HCT116 (cell line): ENCODE data around the gene JAG1.

Source experiments
- CBX3 ChIP-seq: IDR thresholded peaks from 2 replicates; pipeline ENCODE4 v1.6.1; 2012; ENCODE audit warnings: low read depth
- EZH2 ChIP-seq: fragments of 200-600 bp; sonication (generic); IDR thresholded peaks from 2 replicates; pipeline ENCODE4 v1.6.1; 2017; ENCODE audit warnings: antibody characterized with exemption, mixed run types
- EZH2phosphoT487 ChIP-seq: fragments of 200-600 bp; IDR thresholded peaks from 2 replicates; pipeline ENCODE4 v1.6.1; 2018; ENCODE audit warnings: antibody characterized with exemption, borderline replicate concordance
- POLR2A ChIP-seq: IDR thresholded peaks from 2 replicates; pipeline ENCODE4 v1.7.0; 2011; ENCODE audit warnings: borderline replicate concordance; ENCODE audit not compliant: insufficient read depth, insufficient read length; ENCODE audit errors: extremely low read depth
- POLR2AphosphoS5 ChIP-seq: IDR thresholded peaks from 2 replicates; pipeline ENCODE4 v1.6.1; 2011; ENCODE audit warnings: mild to moderate bottlenecking, low read depth, low read length, moderate library complexity
- RAD21 ChIP-seq: IDR thresholded peaks from 2 replicates; pipeline ENCODE4 v1.6.1; 2012; ENCODE audit warnings: low read depth, mild to moderate bottlenecking
- SRF ChIP-seq: IDR thresholded peaks from 2 replicates; pipeline ENCODE4 v1.6.1; 2012; ENCODE audit warnings: low read depth
- TCF7L2 ChIP-seq: IDR thresholded peaks from 2 replicates; pipeline ENCODE4 v1.7.0; 2011; ENCODE audit warnings: borderline replicate concordance, inconsistent platforms; ENCODE audit not compliant: insufficient read depth, insufficient read length; ENCODE audit errors: extremely low read depth
- TF ChIP-seq, protein P1 (sequence below), 3 experiments: fragments of 200-600 bp in 1 of 3; sonication (generic) in 1 of 3; IDR thresholded peaks in 2 of 3; conservative IDR thresholded peaks in 1 of 3; 2 replicates each; pipeline ENCODE4 v1.5.1; 2012 to 2017; ENCODE audit warnings: low read depth in 2 of 3, low read length in 2 of 3, antibody characterized with exemption in 1 of 3, borderline replicate concordance in 1 of 3, control low read depth in 1 of 3, mild to moderate bottlenecking in 1 of 3, mixed read lengths in 1 of 3, mixed run types in 1 of 3, moderate library complexity in 1 of 3; ENCODE audit not compliant: insufficient read depth in 1 of 3
- TF ChIP-seq, protein P2 (sequence below): IDR thresholded peaks from 2 replicates; pipeline ENCODE4 v1.6.1; 2011; ENCODE audit warnings: mild to moderate bottlenecking, low read length, moderate library complexity; ENCODE audit not compliant: insufficient replicate concordance; ENCODE audit errors: extremely low read depth

DNA sequence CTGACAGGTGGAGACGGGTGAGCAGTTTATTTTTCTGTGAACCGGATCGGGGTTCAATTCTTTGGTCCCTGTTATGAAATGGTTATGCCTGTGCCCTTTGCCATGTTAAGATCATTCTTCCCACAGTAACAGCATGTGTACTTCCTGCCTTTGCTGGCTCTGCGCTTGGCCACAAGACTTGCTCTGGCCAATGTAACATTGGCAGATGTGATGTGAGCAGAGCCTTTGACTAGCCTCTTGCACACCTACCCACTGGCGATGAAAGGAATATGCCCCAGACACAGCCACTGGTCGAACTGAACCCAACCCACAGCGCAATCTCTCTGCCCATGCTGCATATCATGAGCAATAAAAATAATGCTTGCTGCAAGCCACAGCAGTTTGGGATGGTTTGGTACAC lies 31.9 kb downstream of the JAG1 start:
- TF ChIP-seq SRF = no peak
- TF ChIP-seq, protein P1, sequence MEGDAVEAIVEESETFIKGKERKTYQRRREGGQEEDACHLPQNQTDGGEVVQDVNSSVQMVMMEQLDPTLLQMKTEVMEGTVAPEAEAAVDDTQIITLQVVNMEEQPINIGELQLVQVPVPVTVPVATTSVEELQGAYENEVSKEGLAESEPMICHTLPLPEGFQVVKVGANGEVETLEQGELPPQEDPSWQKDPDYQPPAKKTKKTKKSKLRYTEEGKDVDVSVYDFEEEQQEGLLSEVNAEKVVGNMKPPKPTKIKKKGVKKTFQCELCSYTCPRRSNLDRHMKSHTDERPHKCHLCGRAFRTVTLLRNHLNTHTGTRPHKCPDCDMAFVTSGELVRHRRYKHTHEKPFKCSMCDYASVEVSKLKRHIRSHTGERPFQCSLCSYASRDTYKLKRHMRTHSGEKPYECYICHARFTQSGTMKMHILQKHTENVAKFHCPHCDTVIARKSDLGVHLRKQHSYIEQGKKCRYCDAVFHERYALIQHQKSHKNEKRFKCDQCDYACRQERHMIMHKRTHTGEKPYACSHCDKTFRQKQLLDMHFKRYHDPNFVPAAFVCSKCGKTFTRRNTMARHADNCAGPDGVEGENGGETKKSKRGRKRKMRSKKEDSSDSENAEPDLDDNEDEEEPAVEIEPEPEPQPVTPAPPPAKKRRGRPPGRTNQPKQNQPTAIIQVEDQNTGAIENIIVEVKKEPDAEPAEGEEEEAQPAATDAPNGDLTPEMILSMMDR (IDR thresholded peaks at IDR 0.05 in 2 of 3, conservative IDR thresholded peaks at IDR 0.05 in 1 of 3; ENCODE audit: borderline replicate concordance in 1 of 3, insufficient read depth in 1 of 3, low read depth in 2 of 3, low read length in 2 of 3) = no peak
- no peak for TF ChIP-seq POLR2A
- TF ChIP-seq TCF7L2 = no peak
- no peak for TF ChIP-seq CBX3
- TF ChIP-seq, protein P2, sequence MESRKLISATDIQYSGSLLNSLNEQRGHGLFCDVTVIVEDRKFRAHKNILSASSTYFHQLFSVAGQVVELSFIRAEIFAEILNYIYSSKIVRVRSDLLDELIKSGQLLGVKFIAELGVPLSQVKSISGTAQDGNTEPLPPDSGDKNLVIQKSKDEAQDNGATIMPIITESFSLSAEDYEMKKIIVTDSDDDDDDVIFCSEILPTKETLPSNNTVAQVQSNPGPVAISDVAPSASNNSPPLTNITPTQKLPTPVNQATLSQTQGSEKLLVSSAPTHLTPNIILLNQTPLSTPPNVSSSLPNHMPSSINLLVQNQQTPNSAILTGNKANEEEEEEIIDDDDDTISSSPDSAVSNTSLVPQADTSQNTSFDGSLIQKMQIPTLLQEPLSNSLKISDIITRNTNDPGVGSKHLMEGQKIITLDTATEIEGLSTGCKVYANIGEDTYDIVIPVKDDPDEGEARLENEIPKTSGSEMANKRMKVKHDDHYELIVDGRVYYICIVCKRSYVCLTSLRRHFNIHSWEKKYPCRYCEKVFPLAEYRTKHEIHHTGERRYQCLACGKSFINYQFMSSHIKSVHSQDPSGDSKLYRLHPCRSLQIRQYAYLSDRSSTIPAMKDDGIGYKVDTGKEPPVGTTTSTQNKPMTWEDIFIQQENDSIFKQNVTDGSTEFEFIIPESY = no peak
- TF ChIP-seq EZH2phosphoT487 = no peak
- no peak for TF ChIP-seq EZH2
- no peak for TF ChIP-seq POLR2AphosphoS5
- TF ChIP-seq RAD21 = no peak
